Measurements from ENCODE around the gene NOVA2. TPM values are rescaled to one million over a fixed set of nuclear protein-coding genes. Genes with fewer than 3 reads are reported as not detected.
A peak's percentile ranks its signal among the peaks of the same experiment; 100 is the strongest.

The NOVA2 gene
- total RNA-seq, 1 experiment from 2014 or later = not detected

- H3K27me3 ChIP-seq (replicated peaks) = peaks cover 11% of the 10 kb centered on the region; the same call in 1 of the 2 replicates
- H3K36me3 ChIP-seq = no peaks in the 10 kb centered on the region
- H3K27ac ChIP-seq = no peak overlapping the region
- no peaks in the 10 kb centered on the region for H3K9me3 ChIP-seq (replicated peaks)
- no peak overlapping the region for H3K4me3 ChIP-seq
- H3K4me1 ChIP-seq (replicated peaks) = no peaks in the 10 kb centered on the region
- DNase-seq (ENCODE audit: low read depth in 1 of 2, low spot score in 2 of 2) = no peak
Observed at GRCh38 chr19:45918721-45919120, 54.9 kb downstream of the NOVA2 start.

GRCh38 chr19:45917421-45918091 lies 56.1 kb downstream of the NOVA2 start:
- H3K4me3 ChIP-seq = no peak overlapping the region
- H3K36me3 ChIP-seq = no peaks in the 10 kb centered on the region
- H3K27me3 ChIP-seq (replicated peaks) = peaks cover 11% of the 10 kb centered on the region; the same call in 1 of the 2 replicates
- no peak for DNase-seq (ENCODE audit: low read depth in 1 of 2, low spot score in 2 of 2)
- H3K9me3 ChIP-seq (replicated peaks) = no peaks in the 10 kb centered on the region
- H3K4me1 ChIP-seq (replicated peaks) = no peaks in the 10 kb centered on the region
- no peak overlapping the region for H3K27ac ChIP-seq

- Histone ChIP-seq H3K4me3 (no peak within 1 kb of the TSS), H3K36me3 (no peaks in the 10 kb centered on the region), H3K4me1 (replicated peaks) (no peaks in the 10 kb centered on the region), H3K27me3 (replicated peaks) (peaks cover 12% of the 10 kb centered on the region), H3K27ac (no peak within 1 kb of the TSS), H3K9me3 (replicated peaks) (no peaks in the 10 kb centered on the region)
- peak in 1 of 2 experiments; percentile 59 for DNase-seq (ENCODE audit: low read depth in 1 of 2, low spot score in 2 of 2)
Observed at GRCh38 chr19:45913874-45914830, 59.5 kb downstream of the NOVA2 start, which contains the start of gene NANOS2. Gene NANOS2, minus strand, starts transcription at chr19:45914778. Its CDS starts 85 bp downstream, at chr19:45914693.

GRCh38 chr19:45911291-45911690 lies 62.4 kb downstream of the NOVA2 start:
- Histone ChIP-seq H3K36me3 (no peaks in the 10 kb centered on the region), H3K4me3 (no peak overlapping the region), H3K27ac (no peak overlapping the region), H3K27me3 (replicated peaks) (peaks cover 6% of the 10 kb centered on the region), H3K4me1 (replicated peaks) (no peaks in the 10 kb centered on the region), H3K9me3 (replicated peaks) (no peaks in the 10 kb centered on the region)
- no peak for DNase-seq (ENCODE audit: low read depth in 1 of 2, low spot score in 2 of 2)

- Histone ChIP-seq H3K9me3 (replicated peaks) (no peaks in the 10 kb centered on the region), H3K4me1 (replicated peaks) (no peaks in the 10 kb centered on the region), H3K27ac (no peak overlapping the region), H3K4me3 (no peak overlapping the region), H3K36me3 (no peaks in the 10 kb centered on the region), H3K27me3 (replicated peaks) (peaks cover 6% of the 10 kb centered on the region; the same call in 1 of the 2 replicates)
- DNase-seq (ENCODE audit: low read depth in 1 of 2, low spot score in 2 of 2) = no peak
Observed at GRCh38 chr19:45908956-45909355, 64.7 kb downstream of the NOVA2 start.

- peaks cover 3% of the 10 kb centered on the region; the same call in 1 of the 2 replicates for H3K36me3 ChIP-seq
- H3K4me1 ChIP-seq (replicated peaks) = peaks cover 10% of the 10 kb centered on the region
- H3K27ac ChIP-seq = no peak overlapping the region
- no peak overlapping the region for H3K4me3 ChIP-seq
- DNase-seq (ENCODE audit: low read depth in 1 of 2, low spot score in 2 of 2) = no peak
- H3K9me3 ChIP-seq (replicated peaks) = no peaks in the 10 kb centered on the region
- H3K27me3 ChIP-seq (replicated peaks) = peaks cover 6% of the 10 kb centered on the region; the same call in 1 of the 2 replicates
Observed at GRCh38 chr19:45906221-45906620, 67.4 kb downstream of the NOVA2 start.

GRCh38 chr19:45905011-45905410 lies 68.7 kb downstream of the NOVA2 start:
- H3K36me3 ChIP-seq = peaks cover 10% of the 10 kb centered on the region
- H3K9me3 ChIP-seq (replicated peaks) = no peaks in the 10 kb centered on the region
- DNase-seq (ENCODE audit: low read depth in 1 of 2, low spot score in 2 of 2) = no peak
- peaks cover 10% of the 10 kb centered on the region for H3K4me1 ChIP-seq (replicated peaks)
- H3K27me3 ChIP-seq (replicated peaks) = 0 out of 2 replicates have a peak, but pooled peaks cover 4% of the 10 kb centered on the region
- H3K27ac ChIP-seq = no peak overlapping the region
- H3K4me3 ChIP-seq = no peak overlapping the region

GRCh38 chr19:45902651-45903625 lies 70.7 kb downstream of the NOVA2 start:
- Histone ChIP-seq H3K9me3 (replicated peaks) (no peaks in the 10 kb centered on the region), H3K36me3 (peaks cover 27% of the 10 kb centered on the region), H3K4me3 (peak overlapping the region; percentile 58), H3K27me3 (replicated peaks) (no peaks in the 10 kb centered on the region), H3K4me1 (replicated peaks) (peaks cover 10% of the 10 kb centered on the region), H3K27ac (no peak overlapping the region)
- DNase-seq (ENCODE audit: low read depth in 1 of 2, low spot score in 2 of 2) = peak; percentile 98

GRCh38 chr19:45901912-45902650 lies 71.6 kb downstream of the NOVA2 start, which contains the start of gene MYPOP:
Gene MYPOP, minus strand, starts transcription at chr19:45902613. Its CDS starts 840 bp downstream, at chr19:45901773.
- no peaks in the 10 kb centered on the region for H3K27me3 ChIP-seq (replicated peaks)
- H3K27ac ChIP-seq = no peak within 1 kb of the TSS
- peak within 1 kb of the TSS; percentile 58 for H3K4me3 ChIP-seq
- H3K9me3 ChIP-seq (replicated peaks) = no peaks in the 10 kb centered on the region
- H3K4me1 ChIP-seq (replicated peaks) = peaks cover 10% of the 10 kb centered on the region
- peak in 1 of 2 experiments; percentile 33 for DNase-seq (ENCODE audit: low read depth in 1 of 2, low spot score in 2 of 2)
- H3K36me3 ChIP-seq = peaks cover 27% of the 10 kb centered on the region

GRCh38 chr19:45901432-45901911 lies 72.2 kb downstream of the NOVA2 start:
- no peak for DNase-seq (ENCODE audit: low read depth in 1 of 2, low spot score in 2 of 2)
- Histone ChIP-seq H3K27me3 (replicated peaks) (no peaks in the 10 kb centered on the region), H3K4me3 (peak overlapping the region; percentile 58), H3K36me3 (peaks cover 27% of the 10 kb centered on the region), H3K9me3 (replicated peaks) (no peaks in the 10 kb centered on the region), H3K27ac (no peak overlapping the region), H3K4me1 (replicated peaks) (peaks cover 10% of the 10 kb centered on the region)

GRCh38 chr19:45900738-45901431 lies 72.8 kb downstream of the NOVA2 start:
- H3K4me3 ChIP-seq = no peak overlapping the region
- H3K9me3 ChIP-seq (replicated peaks) = no peaks in the 10 kb centered on the region
- no peak overlapping the region for H3K27ac ChIP-seq
- peaks cover 30% of the 10 kb centered on the region for H3K36me3 ChIP-seq
- no peaks in the 10 kb centered on the region for H3K27me3 ChIP-seq (replicated peaks)
- no peak for DNase-seq (ENCODE audit: low read depth in 1 of 2, low spot score in 2 of 2)
- peaks cover 10% of the 10 kb centered on the region for H3K4me1 ChIP-seq (replicated peaks)
